ENCODE results near the gene SPO11. TPM values are rescaled to one million over a fixed set of nuclear protein-coding genes. Genes with fewer than 3 reads are reported as not detected.
A peak's percentile ranks its signal among the peaks of the same experiment; 100 is the strongest.

SPO11 gene
- total and polyA plus RNA-seq, 4 experiments from 2014 or later: not detected

DNA sequence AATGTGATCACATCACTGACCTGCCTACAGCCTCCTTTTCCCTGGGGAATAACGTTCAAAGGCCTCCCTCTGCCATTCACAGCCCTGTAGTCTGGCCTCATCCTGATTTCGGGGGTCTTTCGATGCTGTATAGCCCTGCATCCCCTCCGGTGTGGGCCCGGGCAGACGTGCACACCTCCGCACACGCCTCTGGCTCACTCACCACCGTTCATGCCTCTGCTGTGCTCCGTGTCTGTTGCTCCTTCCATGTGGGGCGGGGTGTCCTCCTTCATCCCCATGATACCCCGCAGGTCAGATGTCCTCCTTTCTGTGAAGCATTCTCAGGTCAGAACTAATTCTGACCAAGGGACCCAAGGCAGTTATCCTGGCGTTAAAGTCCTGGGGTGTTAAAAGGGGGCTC is 47.7 kb downstream of the SPO11 start:
- H3K36me3 Mint-ChIP-seq: peaks cover 36 to 76% of the 10 kb centered on the region in 2 donors
- CTCF ChIA-PET (ENCODE audit: partially characterized antibody): interaction anchor here (1.4 to 1.7 kb wide), 2 partner anchors 30 to 807 kb away, joined by 4 to 6 read pairs; no protein-coding TSS in a partner anchor

DNA sequence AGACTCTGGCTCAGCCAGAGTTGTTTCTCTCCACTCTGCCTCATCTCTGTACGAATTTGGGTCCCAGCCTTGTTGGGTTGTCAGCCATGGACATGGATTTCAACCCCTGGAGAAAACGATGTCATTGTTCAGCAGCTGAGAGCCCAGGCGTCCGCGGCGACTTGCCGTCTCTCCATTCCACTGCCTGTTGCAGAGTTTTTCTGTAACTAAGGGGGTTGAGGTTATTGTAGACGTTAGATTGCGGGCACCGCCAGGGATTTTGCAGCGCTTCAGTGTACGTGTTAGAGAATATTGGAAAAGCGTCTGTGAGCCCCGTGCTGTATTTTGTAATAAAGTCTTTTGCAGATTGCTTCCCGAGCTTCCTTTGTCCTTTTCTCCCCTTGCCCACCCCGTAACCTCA is 48.5 kb downstream of the SPO11 start:
- Mint-ChIP-seq H3K27me3 (no peaks in the 10 kb centered on the region), H3K4me3 (no peak overlapping the region), H3K27ac (peak overlapping the region in 1 of 7 donors; percentile 46), H3K9me3 (no peaks in the 10 kb centered on the region), H3K36me3 (peaks cover 36 to 72% of the 10 kb centered on the region in 2 donors), H3K4me1 (peaks cover 21 to 38% (median 26%) of the 10 kb centered on the region in 4 donors)
- intact Hi-C loops (cut with micrococcal nuclease): no loop called here
- DNase-seq: no peak
- ChIA-PET POLR2A (ENCODE audit: partially characterized antibody) (no interaction called here), CTCF (ENCODE audit: partially characterized antibody) (interaction anchor here (4.1 to 6.9 kb wide), 2 partner anchors 20 to 118 kb away, joined by 31 to 48 read pairs; no protein-coding TSS in a partner anchor)
- Histone ChIP-seq H3K27me3 (ENCODE audit: insufficient read depth, low read length) (no peaks in the 10 kb centered on the region), H3K4me3 (ENCODE audit: low read length in 2 of 2) (no peak overlapping the region), H3K36me3 (ENCODE audit: insufficient read depth, low read length) (peaks cover 37% of the 10 kb centered on the region), H3K27ac (ENCODE audit: low read depth, low read length) (no peak overlapping the region), H3K4me1 (ENCODE audit: insufficient read depth, low read length) (peaks cover 17% of the 10 kb centered on the region), H3K9me3 (ENCODE audit: control insufficient read depth in 1 of 2, low read length in 2 of 2) (no peaks in the 10 kb centered on the region)

More for the DNA sequence above, 47.7 kb downstream of the SPO11 start:
- H3K9me3 Mint-ChIP-seq: no peaks in the 10 kb centered on the region
- peaks cover 15 to 32% (median 22%) of the 10 kb centered on the region in 4 donors for H3K4me1 Mint-ChIP-seq
- H3K4me3 Mint-ChIP-seq: no peak overlapping the region
- peak overlapping the region in 5 of 7 donors; percentile 4 to 70 (median 49) for H3K27ac Mint-ChIP-seq
- no peak for DNase-seq
- no peaks in the 10 kb centered on the region for H3K27me3 Mint-ChIP-seq
- POLR2A ChIA-PET (ENCODE audit: partially characterized antibody): no interaction called here
- Histone ChIP-seq H3K4me1 (ENCODE audit: insufficient read depth, low read length) (peaks cover 9% of the 10 kb centered on the region), H3K27me3 (ENCODE audit: insufficient read depth, low read length) (no peaks in the 10 kb centered on the region), H3K9me3 (ENCODE audit: control insufficient read depth in 1 of 2, low read length in 2 of 2) (no peaks in the 10 kb centered on the region), H3K4me3 (ENCODE audit: low read length in 2 of 2) (no peak overlapping the region), H3K36me3 (ENCODE audit: insufficient read depth, low read length) (peaks cover 44% of the 10 kb centered on the region), H3K27ac (ENCODE audit: low read depth, low read length) (no peak overlapping the region)
- intact Hi-C loops (cut with micrococcal nuclease): no loop called here

- peaks cover 31 to 66% of the 10 kb centered on the region in 2 donors for H3K36me3 Mint-ChIP-seq
- POLR2A ChIA-PET (ENCODE audit: partially characterized antibody): no interaction called here
Measured at GRCh38 chr20:57378646-57379262, 49.2 kb downstream of the SPO11 start.

GRCh38 chr20:57379263-57379647 is 49.7 kb downstream of the SPO11 start:
- H3K27ac Mint-ChIP-seq: peak overlapping the region in 4 of 7 donors; percentile 6 to 38 (median 19)

More at GRCh38 chr20:57378646-57379262, 49.2 kb downstream of the SPO11 start:
- Mint-ChIP-seq H3K27ac (peak overlapping the region in 2 of 7 donors; percentile 27 to 56), H3K4me1 (peaks cover 18 to 32% (median 25%) of the 10 kb centered on the region in 4 donors), H3K9me3 (no peaks in the 10 kb centered on the region), H3K27me3 (no peaks in the 10 kb centered on the region), H3K4me3 (no peak overlapping the region)
- Histone ChIP-seq H3K27ac (ENCODE audit: low read depth, low read length) (no peak overlapping the region), H3K4me3 (ENCODE audit: low read length in 2 of 2) (no peak overlapping the region), H3K4me1 (ENCODE audit: insufficient read depth, low read length) (peaks cover 22% of the 10 kb centered on the region), H3K9me3 (ENCODE audit: control insufficient read depth in 1 of 2, low read length in 2 of 2) (no peaks in the 10 kb centered on the region), H3K36me3 (ENCODE audit: insufficient read depth, low read length) (peaks cover 32% of the 10 kb centered on the region), H3K27me3 (ENCODE audit: insufficient read depth, low read length) (no peaks in the 10 kb centered on the region)
- DNase-seq: no peak
- intact Hi-C loops (cut with micrococcal nuclease): no loop called here
- CTCF ChIA-PET (ENCODE audit: partially characterized antibody): interaction anchor here (1.7 to 6.9 kb wide), 7 partner anchors 9 to 120 kb away, joined by 6 to 48 read pairs (median 31); partner anchors contain the start of gene RBM38

DNA sequence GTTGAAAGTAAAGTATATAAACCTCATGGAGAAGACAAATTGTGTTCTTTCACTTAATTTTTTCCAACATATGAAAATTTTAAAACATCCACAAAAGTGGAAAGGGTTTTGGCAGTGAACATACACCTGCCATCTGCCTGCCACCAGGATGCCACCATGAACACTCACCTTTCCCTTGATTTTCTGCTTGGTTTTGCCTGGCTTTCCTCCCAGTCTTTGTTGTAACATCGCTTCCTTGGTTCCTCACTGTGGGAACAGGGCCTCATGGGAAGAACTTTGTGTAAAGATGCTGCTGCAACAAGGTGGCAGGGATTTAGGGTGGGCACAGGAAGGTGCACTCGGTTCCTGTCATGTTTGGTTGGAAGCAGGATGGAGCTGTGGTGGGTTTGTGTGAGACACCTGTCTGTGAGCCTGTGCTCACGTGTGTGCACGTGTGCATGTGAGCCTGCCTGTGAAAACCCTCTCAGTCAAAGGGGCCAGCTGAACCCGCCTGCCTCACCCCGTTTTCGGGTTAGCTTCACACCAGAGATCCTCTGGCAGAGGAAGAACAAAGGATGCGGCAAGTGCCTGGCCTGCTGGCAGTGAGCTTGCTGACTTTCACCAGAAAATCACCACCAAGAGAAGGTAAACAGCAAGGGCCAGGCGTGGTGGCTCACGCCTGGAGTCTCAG is 50.6 kb downstream of the SPO11 start:
- peaks cover 18% of the 10 kb centered on the region for H3K4me1 ChIP-seq (ENCODE audit: insufficient read depth, low read length)
- Mint-ChIP-seq H3K36me3 (peaks cover 24 to 53% of the 10 kb centered on the region in 2 donors), H3K27ac (peak overlapping the region in 3 of 7 donors; percentile 24 to 64 (median 40)), H3K27me3 (no peaks in the 10 kb centered on the region), H3K9me3 (no peaks in the 10 kb centered on the region), H3K4me1 (peaks cover 13 to 29% (median 20%) of the 10 kb centered on the region in 4 donors), H3K4me3 (no peak overlapping the region)
- intact Hi-C loops (cut with micrococcal nuclease): no loop called here
- no peak for DNase-seq
- no peaks in the 10 kb centered on the region for H3K9me3 ChIP-seq (ENCODE audit: control insufficient read depth in 1 of 2, low read length in 2 of 2)
- ChIA-PET POLR2A (ENCODE audit: partially characterized antibody) (interaction anchor here (1.0 to 1.1 kb wide), 2 partner anchors 9 to 18 kb away, joined by 3 to 5 read pairs; no protein-coding TSS in a partner anchor), CTCF (ENCODE audit: partially characterized antibody) (interaction anchor here (1.2 to 6.9 kb wide), 11 partner anchors 11 to 118 kb away, joined by 3 to 48 read pairs (median 10); partner anchors contain the start of gene RBM38)
- peaks cover 30% of the 10 kb centered on the region for H3K36me3 ChIP-seq (ENCODE audit: insufficient read depth, low read length)
- H3K27me3 ChIP-seq (ENCODE audit: insufficient read depth, low read length): no peaks in the 10 kb centered on the region
- H3K27ac ChIP-seq (ENCODE audit: low read depth, low read length): no peak overlapping the region
- H3K4me3 ChIP-seq (ENCODE audit: low read length in 2 of 2): no peak overlapping the region

More at GRCh38 chr20:57379263-57379647, 49.7 kb downstream of the SPO11 start:
- no peak for DNase-seq
- Mint-ChIP-seq H3K27me3 (no peaks in the 10 kb centered on the region), H3K36me3 (peaks cover 31 to 62% of the 10 kb centered on the region in 2 donors), H3K9me3 (no peaks in the 10 kb centered on the region), H3K4me3 (no peak overlapping the region), H3K4me1 (peaks cover 16 to 32% (median 23%) of the 10 kb centered on the region in 4 donors)
- no peak overlapping the region for H3K27ac ChIP-seq (ENCODE audit: low read depth, low read length)
- intact Hi-C loops (cut with micrococcal nuclease): no loop called here
- no peaks in the 10 kb centered on the region for H3K27me3 ChIP-seq (ENCODE audit: insufficient read depth, low read length)
- peaks cover 20% of the 10 kb centered on the region for H3K4me1 ChIP-seq (ENCODE audit: insufficient read depth, low read length)
- ChIA-PET CTCF (ENCODE audit: partially characterized antibody) (interaction anchor here (1.2 to 6.9 kb wide), 10 partner anchors 10 to 119 kb away, joined by 3 to 48 read pairs (median 10); partner anchors contain the start of gene RBM38), POLR2A (ENCODE audit: partially characterized antibody) (interaction anchor here (1.0 to 1.1 kb wide), 2 partner anchors 10 to 19 kb away, joined by 3 to 5 read pairs; no protein-coding TSS in a partner anchor)
- H3K9me3 ChIP-seq (ENCODE audit: control insufficient read depth in 1 of 2, low read length in 2 of 2): no peaks in the 10 kb centered on the region
- no peak overlapping the region for H3K4me3 ChIP-seq (ENCODE audit: low read length in 2 of 2)
- H3K36me3 ChIP-seq (ENCODE audit: insufficient read depth, low read length): peaks cover 32% of the 10 kb centered on the region

- Histone ChIP-seq H3K27ac (ENCODE audit: low read depth, low read length) (no peak overlapping the region), H3K9me3 (ENCODE audit: control insufficient read depth in 1 of 2, low read length in 2 of 2) (no peaks in the 10 kb centered on the region), H3K27me3 (ENCODE audit: insufficient read depth, low read length) (no peaks in the 10 kb centered on the region), H3K4me1 (ENCODE audit: insufficient read depth, low read length) (peaks cover 18% of the 10 kb centered on the region), H3K36me3 (ENCODE audit: insufficient read depth, low read length) (peaks cover 23% of the 10 kb centered on the region), H3K4me3 (ENCODE audit: low read length in 2 of 2) (no peak overlapping the region)
- ChIA-PET CTCF (ENCODE audit: partially characterized antibody) (interaction anchor here (0.7 to 6.9 kb wide), 22 partner anchors 9 to 246 kb away, joined by 3 to 48 read pairs (median 4); partner anchors contain the start of gene RBM38), POLR2A (ENCODE audit: partially characterized antibody) (interaction anchor here (0.7 to 1.4 kb wide), 3 partner anchors 8 to 16 kb away, joined by 3 to 7 read pairs (median 5); no protein-coding TSS in a partner anchor)
- H3K36me3 Mint-ChIP-seq: peaks cover 14 to 38% of the 10 kb centered on the region in 2 donors
- intact Hi-C loops (cut with micrococcal nuclease): loop anchor here (1.0 kb wide), 3 partner anchors 53 to 827 kb away; no protein-coding TSS in a partner anchor
- peaks cover 12 to 24% (median 17%) of the 10 kb centered on the region in 4 donors for H3K4me1 Mint-ChIP-seq
- no peaks in the 10 kb centered on the region for H3K27me3 Mint-ChIP-seq
- peak; percentile 75 to 83 (median 80) for DNase-seq
- peak overlapping the region in 6 of 7 donors; percentile 30 to 80 (median 75) for H3K27ac Mint-ChIP-seq
- peak overlapping the region in 1 of 8 donors; percentile 11 for H3K4me3 Mint-ChIP-seq
- H3K9me3 Mint-ChIP-seq: no peaks in the 10 kb centered on the region
Measured at GRCh38 chr20:57381596-57382503, 52.2 kb downstream of the SPO11 start.

Measured in CD4-positive, alpha-beta memory T cell (primary cell).